Activated CD8-positive, alpha-beta memory T cell treated with anti-CD3 and anti-CD28 coated beads, Interleukin-2, amount 50 U/mL, for 1 hour (primary cell): ENCODE data around the gene AJM1.
"Not testable (repeated sequence)": the region's sequence is repeated elsewhere in the genome, so short reads cannot be mapped to it uniquely, and the experiment has no call there.

Source experiments
- DNase-seq: peaks from one replicate; pipeline ENCODE4 v3.0.0-alpha.2; 2020; ENCODE audit errors: extremely low read depth

AJM1 gene

GRCh38 chr9:136842380-136842948, at the start of gene AJM1:
TSS of gene AJM1 (plus strand) at chr9:136842478. CDS start at chr9:136844415, 1,937 bp downstream.
- peak; percentile 40 for DNase-seq

DNA sequence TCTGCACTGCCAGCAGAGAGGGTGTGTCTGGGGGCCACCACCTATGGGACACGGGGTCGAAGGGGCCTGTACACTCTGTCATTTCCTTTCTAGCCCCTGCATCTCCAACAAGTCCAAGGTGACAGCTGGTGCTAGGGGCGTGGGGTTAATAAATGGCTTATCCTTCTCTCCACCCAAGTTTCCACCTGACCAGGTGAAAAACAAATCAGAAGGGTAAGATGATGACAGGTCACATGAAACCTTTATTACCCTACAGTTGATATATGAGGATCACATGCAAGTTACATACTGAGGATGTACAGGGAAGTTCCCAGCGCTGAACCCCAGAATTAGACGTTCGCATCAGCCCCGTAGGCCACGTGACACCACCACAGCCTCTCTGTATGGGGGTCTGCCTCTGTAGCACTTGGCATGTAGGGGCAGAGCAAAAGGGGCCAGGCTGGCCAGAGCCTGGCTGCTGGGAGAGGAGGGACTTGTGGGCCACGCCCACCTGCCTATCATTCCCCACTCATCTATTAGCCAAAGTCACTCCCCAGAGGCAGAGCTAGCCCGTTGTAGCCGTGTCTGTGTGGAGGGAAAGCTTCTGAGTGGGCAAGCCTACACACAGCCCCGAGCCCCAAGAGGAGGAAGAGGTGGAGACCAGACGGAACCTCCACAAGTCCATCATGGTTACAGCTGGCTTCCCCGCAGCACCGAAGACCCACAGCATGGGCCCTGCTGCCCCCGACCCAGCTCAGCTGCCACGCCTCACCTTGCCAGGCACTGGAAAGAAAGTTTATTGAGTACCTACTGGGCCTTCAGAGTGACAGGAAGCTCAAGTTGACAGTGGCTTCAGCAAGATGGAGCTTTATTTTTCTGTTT, 49.0 kb upstream of the AJM1 start:
- no peak for DNase-seq

- no peak for DNase-seq
Observed at GRCh38 chr9:136794281-136794999, 47.8 kb upstream of the AJM1 start.

DNA sequence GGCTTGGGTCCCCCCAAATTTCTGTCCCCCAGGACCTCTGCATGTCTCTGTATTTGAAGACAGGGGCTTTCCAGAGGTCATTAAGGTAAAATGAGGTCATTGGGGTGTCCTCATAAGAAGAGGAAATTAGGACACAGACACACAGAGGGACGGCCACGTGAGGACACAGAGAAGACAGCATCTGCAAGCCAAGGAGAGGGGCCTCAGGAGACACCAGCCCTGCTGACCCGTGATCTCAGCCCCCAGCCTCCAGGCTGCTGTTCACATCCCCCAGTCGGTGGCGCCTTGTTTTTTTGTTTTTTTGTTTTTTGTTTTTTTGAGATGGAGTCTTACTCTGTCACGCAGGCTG, 47.3 kb upstream of the AJM1 start:
- DNase-seq = no peak

DNA sequence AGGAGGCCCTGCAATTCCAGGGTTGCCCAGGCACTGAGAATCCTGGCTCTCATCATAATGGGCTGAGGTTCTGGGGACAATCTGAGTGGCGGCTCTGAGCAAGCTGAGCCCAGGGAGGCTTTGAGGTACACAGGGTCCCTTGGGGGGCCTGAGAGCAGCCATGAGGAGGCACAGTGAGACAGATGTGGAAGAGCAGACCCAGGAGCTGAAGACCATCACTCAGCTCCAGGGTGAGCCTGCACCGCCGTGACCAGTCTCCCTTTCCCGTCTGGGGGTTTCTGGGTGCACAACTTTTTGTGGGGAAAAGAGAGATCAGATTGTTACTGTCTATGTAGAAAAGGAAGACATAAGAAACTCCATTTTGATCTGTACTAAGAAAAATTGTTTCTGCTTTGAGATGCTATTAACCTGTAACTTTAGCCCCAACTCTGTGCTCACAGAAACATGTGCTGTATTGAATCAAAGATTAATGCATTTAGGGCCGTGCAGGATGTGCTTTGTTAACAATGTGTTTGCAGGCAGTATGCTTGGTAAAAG, 46.0 kb upstream of the AJM1 start, which contains the start of gene CCDC183:
Gene CCDC183, plus strand, starts transcription at position 101 of the 537 bp plus-strand sequence. Its CDS starts 60 bp downstream, at position 161.
- no peak for DNase-seq

- DNase-seq = not testable (repeated sequence)
Observed at GRCh38 chr9:136796775-136797347, 45.4 kb upstream of the AJM1 start.

DNA sequence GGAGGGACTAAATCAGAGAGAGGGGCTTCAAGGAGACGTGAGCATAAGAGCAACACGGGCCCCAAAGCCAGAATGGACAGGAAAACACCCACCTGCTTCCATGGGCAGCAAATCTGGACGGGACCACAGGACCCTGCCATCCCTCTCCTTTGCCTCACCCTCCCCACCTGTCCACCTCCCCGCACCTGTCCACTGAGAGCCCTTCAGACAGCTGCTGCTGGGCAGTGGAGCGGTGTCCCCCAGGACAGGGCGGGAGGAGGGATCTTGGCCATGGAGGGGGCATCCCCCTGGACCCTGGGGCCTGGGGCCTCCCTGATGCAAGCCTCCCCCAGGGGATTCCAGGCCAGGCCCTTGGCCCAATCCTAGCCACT, 43.6 kb upstream of the AJM1 start:
- DNase-seq = no peak

DNA sequence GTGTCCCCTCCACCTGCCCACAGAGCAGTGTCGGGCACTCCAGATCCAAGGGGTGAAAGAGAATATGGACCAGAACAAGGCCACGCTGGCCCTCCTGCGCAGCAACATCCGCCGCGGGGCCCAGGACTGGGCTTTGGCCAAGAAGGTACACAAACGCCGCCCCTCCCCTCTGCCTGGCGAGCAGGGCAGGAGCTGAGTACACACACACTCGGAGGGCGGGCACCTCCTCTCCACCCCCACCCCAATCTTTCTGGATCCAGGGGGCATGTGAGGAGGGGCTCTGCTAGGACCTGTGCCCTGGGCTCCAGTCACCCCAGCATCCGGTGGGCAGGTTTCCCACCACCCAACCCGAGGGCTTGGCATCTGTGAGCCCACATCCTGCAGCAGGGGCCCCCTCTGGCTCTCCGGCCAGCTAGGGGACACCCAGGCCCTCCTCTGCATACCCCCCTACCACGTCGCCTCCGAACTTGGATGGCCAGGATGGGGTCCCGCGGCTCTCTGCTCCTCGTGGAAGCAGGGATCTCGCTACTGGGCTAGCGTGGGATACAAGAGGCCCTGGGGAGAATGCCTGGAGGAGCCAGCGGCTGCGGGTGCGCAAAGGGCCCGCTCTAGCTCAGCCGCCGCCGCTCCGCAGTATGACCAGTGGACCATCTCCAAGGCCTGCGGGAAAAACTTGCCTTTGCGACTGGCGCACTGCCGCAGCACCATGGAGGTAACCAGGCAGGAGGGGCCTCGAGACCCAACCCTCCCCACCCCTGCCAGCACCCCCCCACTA, 43.0 kb upstream of the AJM1 start:
- no peak for DNase-seq

GRCh38 chr9:136799854-136800657, 42.2 kb upstream of the AJM1 start:
- DNase-seq = peak; percentile 82

GRCh38 chr9:136802321-136802720, 40.0 kb upstream of the AJM1 start:
- DNase-seq = no peak

DNA sequence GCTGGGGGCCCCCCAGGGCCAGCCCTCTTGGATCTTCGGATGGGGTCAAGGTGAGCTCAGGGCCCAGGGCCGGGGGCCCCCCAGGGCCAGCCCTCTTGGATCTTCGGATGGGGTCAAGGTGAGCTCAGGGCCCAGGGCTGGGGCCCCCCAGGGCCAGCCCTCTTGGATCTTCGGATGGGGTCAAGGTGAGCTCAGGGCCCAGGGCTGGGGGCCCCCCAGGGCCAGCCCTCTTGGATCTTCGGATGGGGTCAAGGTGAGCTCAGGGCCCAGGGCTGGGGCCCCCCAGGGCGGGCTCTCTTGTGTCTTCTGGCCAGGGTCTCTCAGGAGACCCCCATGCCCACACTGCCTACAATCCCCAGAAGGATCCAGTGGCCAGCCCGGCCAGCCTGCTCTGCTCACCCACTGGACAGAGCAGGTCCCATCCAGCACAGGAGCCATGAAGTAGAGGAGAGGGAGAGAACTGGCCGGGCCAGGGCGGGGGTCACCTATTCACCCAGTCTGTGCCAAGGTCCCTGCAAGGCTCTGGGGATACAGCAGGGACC, 39.2 kb upstream of the AJM1 start:
- DNase-seq = not testable (repeated sequence)

DNA sequence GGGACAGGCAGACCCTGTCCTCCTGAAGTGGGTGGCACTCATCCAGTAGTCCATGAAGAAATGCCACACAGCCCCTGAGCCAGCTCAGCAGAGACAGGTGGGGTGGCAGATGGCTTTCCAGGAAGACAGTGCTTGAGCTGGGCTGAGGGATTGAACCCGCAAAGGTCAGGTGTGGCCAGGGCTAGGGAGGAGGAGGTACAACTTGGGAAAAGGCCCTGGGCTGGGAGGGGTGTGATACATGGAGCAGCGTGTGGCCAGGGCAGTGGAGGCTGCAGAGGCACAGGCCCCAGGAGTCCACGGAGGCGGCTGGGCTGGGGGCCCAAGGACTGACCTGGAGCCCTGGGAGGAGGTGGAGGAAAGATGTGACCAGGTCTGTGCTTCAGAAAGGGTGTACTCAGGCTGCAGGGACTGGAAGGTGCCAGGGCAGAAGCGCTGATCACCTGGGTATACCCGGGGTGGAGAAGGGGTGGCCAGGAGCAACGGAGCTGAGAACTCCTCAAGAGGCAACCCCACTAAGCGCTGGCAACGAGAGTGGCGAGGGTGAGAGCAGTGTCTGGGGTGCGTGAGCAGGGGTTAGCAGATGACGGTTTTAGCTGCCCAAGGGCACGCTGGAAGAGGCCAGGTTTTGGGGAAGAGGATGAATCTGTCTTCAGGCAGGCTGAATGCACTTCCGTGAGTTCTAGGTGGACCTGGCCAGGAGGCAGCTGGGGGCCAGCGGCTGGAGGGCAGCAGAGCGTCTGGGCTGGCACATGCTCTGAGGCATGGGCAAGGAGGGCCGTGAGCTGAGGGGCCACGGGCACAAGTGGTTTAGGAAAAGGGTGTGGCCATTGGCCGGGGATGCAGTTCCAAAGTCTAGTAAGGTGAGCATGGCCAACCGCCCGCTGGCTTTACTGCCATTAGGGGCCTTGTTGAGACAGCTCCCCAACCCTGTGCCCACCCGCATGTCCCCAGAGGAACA, 38.4 kb upstream of the AJM1 start:
- no peak for DNase-seq

GRCh38 chr9:136804509-136805206, 37.6 kb upstream of the AJM1 start:
- DNase-seq = no peak

DNA sequence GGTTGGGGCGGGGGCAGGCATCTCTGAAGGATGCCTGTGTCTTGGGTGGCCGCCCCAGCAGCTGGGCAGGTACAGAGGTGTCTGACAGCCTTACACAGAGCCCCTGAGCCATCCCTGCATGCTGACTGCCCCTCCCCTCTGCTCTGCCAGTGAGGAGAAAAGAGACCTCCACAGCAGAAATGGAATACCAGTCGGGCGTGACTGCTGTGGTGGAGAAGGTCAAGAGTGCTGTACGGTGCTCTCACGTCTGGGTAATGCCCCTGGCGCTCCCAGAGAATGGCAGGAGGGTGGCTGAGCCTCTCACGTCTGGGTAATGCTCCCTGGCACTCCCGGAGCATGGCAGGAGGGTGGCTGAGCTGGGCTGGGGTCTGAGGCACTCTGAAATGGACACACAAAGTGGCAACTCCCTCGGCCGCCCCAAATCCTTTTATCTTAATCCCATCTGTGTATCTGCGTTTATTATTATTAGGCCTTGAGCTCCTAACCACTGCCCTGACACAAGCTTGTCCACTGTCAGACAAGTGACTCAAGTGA, 37.0 kb upstream of the AJM1 start:
- no peak for DNase-seq

DNA sequence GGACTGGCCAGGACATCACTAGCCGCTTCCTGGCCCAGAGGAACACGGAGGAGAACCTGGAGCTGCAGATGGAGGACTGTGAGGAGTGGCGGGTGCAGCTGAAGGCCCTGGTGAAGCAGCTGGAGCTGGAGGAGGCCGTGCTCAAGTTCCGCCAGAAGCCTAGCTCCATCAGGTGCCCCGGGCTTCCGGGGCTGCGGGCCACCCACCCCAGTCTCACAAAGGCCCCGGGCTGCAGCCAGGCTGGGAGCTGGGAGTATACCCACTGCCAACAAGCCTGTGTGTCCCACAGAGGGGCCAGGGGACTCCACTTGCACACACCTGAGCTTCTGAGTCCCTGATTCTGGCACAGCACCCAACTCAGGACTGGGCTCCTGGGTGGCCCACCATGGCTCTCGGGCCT, 36.2 kb upstream of the AJM1 start:
- DNase-seq = no peak

GRCh38 chr9:136806631-136807201, 35.6 kb upstream of the AJM1 start:
- no peak for DNase-seq

- DNase-seq = peak; percentile 30
Observed at GRCh38 chr9:136807281-136808074, 34.8 kb upstream of the AJM1 start, which contains the start of gene RABL6. TSS of gene RABL6 (plus strand) at chr9:136807948. CDS start at chr9:136808197, 249 bp downstream.
